ENCODE measurements around the gene KDM4D.
"Not testable (repeated sequence)": the region's sequence is repeated elsewhere in the genome, so short reads cannot be mapped to it uniquely, and the experiment has no call there.

The KDM4D gene

GRCh38 chr11:94973099-94973968, at the start of gene KDM4D, which contains the start of gene CWC15:
TSS of gene KDM4D (plus strand) at chr11:94973709. CDS start at chr11:94997373, 23,664 bp downstream.
TSS of gene CWC15 (minus strand) at chr11:94973556. CDS start at chr11:94972185, 1,371 bp downstream.
- peak; percentile 93 for DNase-seq

GRCh38 chr11:94924171-94924572, 49.3 kb upstream of the KDM4D start:
- DNase-seq: no peak

GRCh38 chr11:94924612-94925011, 48.9 kb upstream of the KDM4D start:
- no peak for DNase-seq

- DNase-seq: no peak
Measured at GRCh38 chr11:94925422-94926270, 47.9 kb upstream of the KDM4D start.

- no peak for DNase-seq
Measured at GRCh38 chr11:94926271-94926625, 47.3 kb upstream of the KDM4D start.

- no peak for DNase-seq
Measured at GRCh38 chr11:94926698-94927237, 46.7 kb upstream of the KDM4D start.

GRCh38 chr11:94928117-94928990, 45.2 kb upstream of the KDM4D start:
- no peak for DNase-seq

- DNase-seq: not testable (repeated sequence)
Measured at GRCh38 chr11:94932072-94932471, 41.4 kb upstream of the KDM4D start.

GRCh38 chr11:94932503-94932902, 41.0 kb upstream of the KDM4D start:
- DNase-seq: no peak

GRCh38 chr11:94933223-94934130, 40.0 kb upstream of the KDM4D start:
- no peak for DNase-seq

GRCh38 chr11:94934362-94934761, 39.1 kb upstream of the KDM4D start:
- no peak for DNase-seq

- no peak for DNase-seq
Measured at GRCh38 chr11:94934846-94935245, 38.7 kb upstream of the KDM4D start.

GRCh38 chr11:94938095-94939055, 35.1 kb upstream of the KDM4D start:
- DNase-seq: no peak

- no peak for DNase-seq
Measured at GRCh38 chr11:94939346-94939745, 34.2 kb upstream of the KDM4D start.

- DNase-seq: peak; percentile 55
Measured at GRCh38 chr11:94941131-94941530, 32.4 kb upstream of the KDM4D start.

GRCh38 chr11:94946812-94947211, 26.7 kb upstream of the KDM4D start:
- no peak for DNase-seq

- no peak for DNase-seq
Measured at GRCh38 chr11:94948070-94948617, 25.4 kb upstream of the KDM4D start.

GRCh38 chr11:94954753-94955152, 18.8 kb upstream of the KDM4D start:
- no peak for DNase-seq

- DNase-seq: no peak
Measured at GRCh38 chr11:94956963-94957362, 16.5 kb upstream of the KDM4D start.
